ENCODE results near the gene GOLGA2.

GOLGA2 gene

DNA sequence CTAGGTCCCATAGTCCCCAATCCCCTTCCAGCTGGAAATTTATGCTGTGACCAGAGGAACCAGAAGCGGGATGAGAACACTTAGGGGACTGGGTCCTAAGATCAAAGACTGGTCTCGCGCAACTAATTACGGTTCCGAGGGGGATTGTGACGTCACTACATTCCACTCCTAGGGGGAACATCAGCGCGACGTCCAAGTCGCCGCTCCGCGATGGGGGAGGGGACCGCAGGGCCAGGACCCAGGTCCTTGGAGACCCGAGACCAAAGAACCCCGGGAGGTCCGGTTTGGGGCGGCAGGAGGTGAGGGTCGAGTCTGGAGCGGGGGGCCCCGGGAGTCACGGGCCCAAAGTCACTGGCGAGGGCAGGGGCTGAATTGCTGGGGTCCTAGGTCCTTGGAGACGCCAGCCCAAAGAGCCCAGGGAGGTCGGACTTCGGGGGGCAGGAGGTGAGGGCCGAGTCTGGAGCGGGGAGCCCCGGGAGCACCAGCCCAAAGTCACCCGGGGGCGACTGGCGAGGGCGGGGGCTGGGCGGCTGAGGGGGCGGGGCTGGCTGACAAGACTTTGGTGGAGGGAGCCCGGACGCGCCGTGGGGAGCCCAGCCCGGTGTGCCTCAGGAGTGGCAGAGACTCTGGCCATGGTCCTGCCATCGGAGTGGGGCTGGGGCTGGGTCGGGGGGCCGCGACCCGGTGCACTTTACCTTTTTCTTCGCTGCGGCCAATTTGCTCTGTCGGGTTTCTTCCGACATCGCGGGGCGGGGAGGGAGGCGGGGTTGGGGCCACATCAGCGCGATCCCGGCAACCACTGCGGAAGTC lies at the start of gene GOLGA2:
GOLGA2 (minus strand) TSS at position 810 of the 810 bp plus-strand sequence; CDS start at position 779, 31 bp downstream.
- DNase-seq (ENCODE audit: low spot score), result no peak

GRCh38 chr9:128324401-128324800 lies 48.6 kb upstream of the GOLGA2 start:
- no peak for DNase-seq (ENCODE audit: low spot score)

DNA sequence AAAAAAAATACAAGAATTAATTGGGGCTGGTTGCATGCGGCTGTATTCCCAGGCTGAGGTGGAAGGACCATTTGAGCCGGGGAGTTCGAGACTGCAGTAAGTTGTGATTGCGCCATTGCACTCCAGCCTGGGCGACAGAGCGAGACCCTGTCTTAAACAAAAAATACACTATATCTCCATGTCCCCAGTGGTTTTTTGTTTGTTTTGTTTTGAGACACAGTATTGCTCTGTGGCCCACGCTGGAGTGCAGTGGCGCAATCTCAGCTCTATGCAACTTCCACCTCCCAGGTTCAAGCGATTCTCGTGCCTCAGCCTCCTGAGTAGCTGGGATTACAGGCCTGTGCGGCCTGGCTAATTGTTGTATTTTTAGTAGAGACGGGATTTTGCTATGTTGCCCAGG lies 48.0 kb upstream of the GOLGA2 start:
- DNase-seq (ENCODE audit: low spot score), result no peak

DNA sequence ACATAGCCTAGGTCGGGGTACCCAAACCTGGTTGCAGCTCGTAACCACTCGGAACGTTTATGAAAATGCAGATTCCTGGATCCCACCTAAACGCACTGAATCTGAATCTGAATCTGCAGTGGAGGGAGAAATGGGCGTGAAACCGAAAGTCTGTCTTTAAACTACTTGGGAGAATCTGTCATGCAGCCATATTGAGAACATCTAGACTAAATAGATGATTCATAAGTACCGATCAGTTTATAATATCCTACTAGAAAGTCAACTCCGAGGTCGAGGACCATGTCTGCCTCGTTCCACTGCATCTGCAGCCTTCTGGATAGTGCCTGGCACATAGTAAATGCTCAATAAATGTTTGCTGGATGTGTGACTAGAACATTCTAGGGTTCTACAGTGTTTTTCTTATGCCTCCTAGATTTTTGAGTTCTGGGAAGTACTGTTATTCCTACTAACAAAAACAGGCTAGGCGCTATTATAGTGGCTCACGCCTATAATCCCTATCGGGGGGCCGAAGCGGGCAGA lies 47.5 kb upstream of the GOLGA2 start:
- DNase-seq (ENCODE audit: low spot score), result no peak

- DNase-seq (ENCODE audit: low spot score), result peak; percentile 95
Measured at GRCh38 chr9:128322404-128323211, 46.8 kb upstream of the GOLGA2 start, which contains the start of the genes COQ4 and TRUB2. TSS of gene COQ4 (plus strand) at chr9:128322839. CDS start at chr9:128322859, 20 bp downstream. TSS of gene TRUB2 (minus strand) at chr9:128322447. CDS start at chr9:128322408, 39 bp downstream.

- no peak for DNase-seq (ENCODE audit: low spot score)
Measured at GRCh38 chr9:128321879-128322403, 46.1 kb upstream of the GOLGA2 start.

DNA sequence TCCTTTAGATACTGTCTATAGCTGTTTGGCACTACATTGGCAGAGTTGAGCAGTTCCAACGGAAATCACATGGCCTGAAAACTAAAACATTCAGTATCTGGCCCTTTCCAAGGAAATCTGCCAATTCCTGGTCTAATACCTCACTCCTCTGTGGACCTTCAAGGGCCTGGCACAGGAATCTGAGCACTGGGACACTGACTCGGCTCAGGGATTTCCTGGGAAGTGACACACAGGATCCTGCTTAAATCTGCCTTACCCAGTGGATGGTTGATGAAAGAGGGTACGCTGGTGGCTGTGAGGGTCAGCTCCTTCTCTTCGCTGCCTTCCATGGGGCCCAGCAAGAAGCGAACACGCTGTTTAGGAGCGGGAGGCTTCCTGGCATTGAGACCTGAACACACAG lies 45.5 kb upstream of the GOLGA2 start:
- no peak for DNase-seq (ENCODE audit: low spot score)

- DNase-seq (ENCODE audit: low spot score), result no peak
Measured at GRCh38 chr9:128317629-128318028, 41.8 kb upstream of the GOLGA2 start.

DNA sequence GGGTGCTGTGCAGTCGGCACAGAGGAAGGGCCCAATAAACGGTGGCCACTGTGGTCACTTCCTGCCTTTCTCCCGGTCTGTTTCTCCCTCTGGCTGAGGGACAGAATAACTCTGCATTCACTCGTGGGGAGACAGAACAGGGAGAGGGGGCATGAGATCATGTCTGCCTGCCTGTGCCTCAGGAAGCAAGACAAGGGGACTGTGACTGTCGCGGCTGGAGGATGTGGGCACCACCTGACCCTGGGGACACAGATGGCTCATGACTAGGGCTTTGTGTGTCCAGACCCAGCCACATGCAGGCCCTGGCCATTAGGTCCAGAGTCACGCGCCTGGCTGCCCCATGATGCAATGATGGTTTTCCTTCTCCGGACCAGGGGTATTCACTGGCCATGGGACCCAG lies 40.6 kb upstream of the GOLGA2 start:
- DNase-seq (ENCODE audit: low spot score), result no peak

DNA sequence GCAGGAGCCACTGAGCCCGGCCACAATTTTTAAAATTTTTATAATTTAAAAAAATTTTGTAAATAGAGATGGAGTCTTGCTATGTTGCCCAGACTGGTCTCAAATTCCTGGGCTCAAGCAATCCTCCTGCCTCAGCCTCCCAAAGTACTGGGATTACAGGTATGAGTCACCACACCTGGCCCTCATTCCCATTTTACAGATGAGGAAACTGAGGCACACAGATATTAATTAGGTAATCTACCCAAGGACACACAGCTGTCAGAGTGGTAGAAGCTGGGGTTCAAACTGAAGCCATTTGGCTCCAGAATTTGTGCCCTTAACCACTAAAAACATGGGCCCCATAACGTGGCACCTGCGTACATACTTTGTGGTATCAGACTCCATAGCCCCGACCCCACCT lies 38.9 kb upstream of the GOLGA2 start:
- no peak for DNase-seq (ENCODE audit: low spot score)

- no peak for DNase-seq (ENCODE audit: low spot score)
Measured at GRCh38 chr9:128310461-128310860, 34.7 kb upstream of the GOLGA2 start.

DNA sequence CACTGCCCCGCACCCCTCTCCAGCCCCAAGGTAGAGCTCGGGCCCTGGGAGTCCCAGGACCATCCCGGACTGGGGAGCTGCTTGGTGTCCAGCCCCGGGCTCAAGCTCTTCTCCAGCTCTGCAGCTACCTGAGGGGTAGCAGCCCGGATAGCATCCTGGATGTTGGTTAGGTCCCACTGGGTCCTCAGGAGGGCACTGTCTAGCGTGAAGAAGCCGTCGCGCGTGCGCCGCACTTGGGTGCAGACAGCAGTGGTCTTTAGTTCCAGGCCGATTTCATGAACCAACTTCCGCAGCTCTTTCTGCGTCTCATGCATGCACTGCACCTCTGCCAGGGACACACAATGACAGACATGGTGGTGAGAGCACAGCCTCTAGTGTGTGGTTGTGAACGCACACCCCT lies 33.7 kb upstream of the GOLGA2 start:
- DNase-seq (ENCODE audit: low spot score), result no peak

GRCh38 chr9:128304971-128305288 lies 29.1 kb upstream of the GOLGA2 start:
- no peak for DNase-seq (ENCODE audit: low spot score)

DNA sequence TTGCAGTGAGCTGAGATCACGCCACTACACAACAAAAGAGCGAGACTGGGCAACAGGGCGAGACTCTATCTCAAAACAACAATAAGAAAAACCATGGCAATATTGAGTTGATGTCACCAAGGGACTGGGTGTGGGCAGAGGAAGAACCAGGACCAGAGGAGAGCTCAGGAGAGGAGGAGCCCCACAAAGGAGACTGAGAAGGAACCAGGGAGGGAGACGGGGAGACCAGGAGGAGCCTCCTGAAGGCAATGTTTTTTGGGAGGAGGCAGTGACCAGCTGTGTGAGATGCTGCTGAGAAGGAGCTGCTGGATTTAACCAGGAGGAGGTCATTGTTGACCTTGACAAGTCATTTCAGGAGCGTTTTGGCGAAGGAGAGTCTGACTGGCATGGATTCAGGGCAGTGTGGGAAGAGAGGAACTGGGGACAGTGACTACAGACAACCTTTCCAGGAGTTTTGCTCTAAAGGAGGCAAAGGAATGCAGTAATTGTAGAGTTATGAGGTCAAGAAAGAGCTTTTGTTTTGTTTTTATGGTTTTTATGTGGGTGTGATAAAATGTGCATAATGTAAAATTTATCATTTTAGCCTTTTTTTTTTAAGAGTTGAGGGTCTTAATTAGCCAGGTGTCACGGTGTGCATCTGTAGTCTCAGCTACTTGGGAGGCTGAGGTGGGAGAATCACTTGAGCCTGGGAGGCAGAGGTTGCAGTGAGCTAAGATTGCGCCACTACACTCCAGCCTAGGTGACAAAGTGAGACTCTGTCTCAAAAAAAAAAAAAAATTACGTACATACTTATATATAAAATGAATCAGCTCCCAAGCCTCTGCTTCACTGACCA lies 28.5 kb upstream of the GOLGA2 start:
- no peak for DNase-seq (ENCODE audit: low spot score)

- no peak for DNase-seq (ENCODE audit: low spot score)
Measured at GRCh38 chr9:128298535-128299482, 23.0 kb upstream of the GOLGA2 start.

GRCh38 chr9:128297221-128297773 lies 21.5 kb upstream of the GOLGA2 start:
- DNase-seq (ENCODE audit: low spot score), result no peak

DNA sequence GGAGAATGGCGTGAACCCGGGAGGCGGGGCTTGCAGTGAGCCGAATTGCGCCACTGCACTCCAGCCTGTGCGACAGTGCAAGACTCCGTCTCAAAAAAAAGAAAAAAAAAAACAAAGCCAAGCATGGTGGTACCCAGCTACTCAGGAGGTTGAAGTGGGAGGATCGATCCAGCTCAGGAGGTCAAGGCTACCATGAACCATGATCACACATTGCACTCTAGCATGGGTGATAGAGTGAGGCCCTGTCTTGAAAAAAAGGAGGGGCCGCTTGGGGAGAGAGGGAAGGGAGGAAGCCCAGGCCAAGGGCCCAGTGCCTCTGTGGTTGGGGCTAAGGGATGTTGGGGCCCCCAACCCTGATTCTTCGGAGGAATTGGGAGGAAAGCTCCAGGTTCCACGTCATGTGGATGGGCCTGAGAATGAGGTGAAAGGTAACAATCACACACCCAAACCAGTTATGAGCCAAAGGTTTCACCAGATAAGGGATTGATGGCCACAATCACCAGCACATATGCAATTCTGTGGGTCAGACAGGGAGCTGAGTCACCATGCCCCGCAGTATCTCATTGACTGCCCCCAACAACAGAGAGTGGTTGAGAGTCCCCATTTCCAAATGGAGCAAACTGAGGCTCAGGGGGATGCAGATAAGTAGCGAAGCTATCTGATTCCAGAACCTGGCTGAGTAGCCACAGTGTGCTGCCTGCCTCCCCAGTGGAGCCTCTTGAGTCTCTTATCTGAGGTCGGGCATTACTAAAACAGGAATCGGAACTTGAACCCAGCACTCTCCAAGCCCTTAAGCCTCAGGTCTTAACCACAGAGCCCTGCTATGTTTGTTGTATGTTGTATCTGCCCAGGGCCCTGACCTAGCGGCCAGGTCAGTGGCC lies 20.8 kb upstream of the GOLGA2 start:
- peak; percentile 25 for DNase-seq (ENCODE audit: low spot score)

- DNase-seq (ENCODE audit: low spot score), result no peak
Measured at GRCh38 chr9:128294142-128294541, 18.3 kb upstream of the GOLGA2 start.

DNA sequence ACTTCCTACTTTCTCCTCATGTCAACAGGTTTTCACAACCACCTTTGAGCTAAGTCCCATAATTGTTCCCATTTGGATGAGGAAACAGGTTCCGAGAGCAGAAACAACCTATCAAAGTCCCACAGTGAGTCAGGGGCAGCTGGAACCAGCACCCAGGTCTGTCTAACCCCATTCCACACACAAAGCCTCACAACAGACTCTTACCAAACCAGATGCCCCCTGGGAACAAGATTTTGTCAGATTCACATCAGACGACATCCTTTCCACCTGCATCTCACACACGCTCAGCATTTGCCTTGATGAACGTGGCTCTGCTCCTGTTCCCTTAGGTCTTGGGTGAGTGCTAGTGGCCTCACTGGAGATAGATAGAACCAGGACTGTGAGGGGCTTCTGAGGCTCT lies 17.3 kb upstream of the GOLGA2 start:
- no peak for DNase-seq (ENCODE audit: low spot score)
